K562 (cell line): Measurements from ENCODE around the gene SKAP1. TPM values are rescaled to one million over a fixed set of nuclear protein-coding genes. Genes with fewer than 3 reads are reported as not detected.

ENCODE experiments used
- ATAC-seq: fragments of 200-7000 bp; cut with Tn5 transposase; 3 replicates; pipeline ENCODE4 v1.9.1; 2020; ENCODE audit warnings: moderate library complexity
- BruUV-seq: library from RNA; stranded (reverse); fragments of 400-500 nt; replicated peaks from 2 replicates; lab custom pipeline; 2021; lab: Mats Ljungman, UMichigan
- CTCF ChIA-PET: fragments of 300-600 bp; formaldehyde crosslinking; extraction: SDS; loops from one replicate; lab custom pipeline; 2021; ENCODE audit warnings: low intra/inter-chr PET ratio; lab: Yijun Ruan, JAX
- POLR2A ChIA-PET: fragments of 300-600, 350-650 bp; sonication (Branson Sonifier 250); formaldehyde crosslinking; extraction: SDS; loops from one replicate; lab custom pipeline; 2021; ENCODE audit warnings: antibody characterized with exemption, inconsistent platforms; lab: Yijun Ruan, JAX
- DNase-seq, 4 experiments: peaks; one replicate each; pipeline versions ENCODE4 v3.0.0 to v3.0.0-alpha.2; 2011 to 2018; ENCODE audit warnings: low spot score in 3 of 4, mixed read lengths in 3 of 4; ENCODE audit errors: extremely low read depth in 1 of 4
- FAIRE-seq: peaks from 2 replicates; lab custom pipeline; 2011; peaks lifted over from hg19 to GRCh38; lab: Jason Lieb, UNC
- H2AFZ ChIP-seq: 2 replicates; pipeline ENCODE4 v1.6.0; 2011; ENCODE audit warnings: low read depth, low read length, control low read depth, inconsistent platforms
- H3K27ac ChIP-seq: fragments of 200-600 bp; 3 replicates; pipeline ENCODE4 v1.8.0; 2011; ENCODE audit warnings: low read depth, mild to moderate bottlenecking, control low read depth, inconsistent platforms, low read length, moderate library complexity, mixed read lengths; ENCODE audit errors: extremely low read depth
- H3K27me3 ChIP-seq, 2 experiments: fragments of 300-600 bp in 1 of 2; 2 replicates in 1 of 2; 3 replicates in 1 of 2; pipeline versions ENCODE4 v1.6.0 to v1.8.0; 2011; ENCODE audit warnings: inconsistent platforms in 2 of 2, low read length in 2 of 2, mild to moderate bottlenecking in 1 of 2, mixed read lengths in 1 of 2, moderate library complexity in 1 of 2; ENCODE audit not compliant: control insufficient read depth in 2 of 2, insufficient read depth in 2 of 2
- H3K36me3 ChIP-seq: fragments of 300-600 bp; 3 replicates; pipeline ENCODE4 v1.8.0; 2011; ENCODE audit warnings: mild to moderate bottlenecking, low read length, inconsistent platforms; ENCODE audit not compliant: control insufficient read depth, insufficient read depth
- H3K4me1 ChIP-seq, 2 experiments: fragments of 200-600 bp in 1 of 2; replicated peaks in 1 of 2; 2 replicates in 1 of 2; 3 replicates in 1 of 2; pipeline versions ENCODE4 v1.5.1 to v1.8.0; 2011; ENCODE audit warnings: inconsistent platforms in 2 of 2, low read length in 2 of 2, mild to moderate bottlenecking in 1 of 2, mixed read lengths in 1 of 2, moderate library complexity in 1 of 2; ENCODE audit not compliant: control insufficient read depth in 2 of 2, insufficient read depth in 2 of 2
- H3K4me2 ChIP-seq: 2 replicates; pipeline ENCODE4 v1.6.1; 2011; ENCODE audit warnings: low read length, control low read depth, inconsistent platforms, mixed read lengths; ENCODE audit not compliant: insufficient read depth
- H3K4me3 ChIP-seq: fragments of 200-600 bp; sonication (generic), shearing (Covaris generic); 2 replicates; pipeline ENCODE4 v1.5.1; 2016; ENCODE audit warnings: control low read depth, inconsistent platforms
- H3K79me2 ChIP-seq: fragments of 200-600 bp; 3 replicates; pipeline ENCODE4 v1.8.0; 2011; ENCODE audit warnings: low read length, inconsistent platforms; ENCODE audit not compliant: control insufficient read depth, insufficient read depth
- H3K9ac ChIP-seq, 2 experiments: 2 replicates each; pipeline versions ENCODE4 v1.6.0 to v1.6.1; 2011; ENCODE audit warnings: low read depth in 2 of 2, low read length in 2 of 2, control low read depth in 1 of 2, inconsistent platforms in 1 of 2, mild to moderate bottlenecking in 1 of 2, mixed read lengths in 1 of 2; ENCODE audit not compliant: insufficient read depth in 1 of 2
- H3K9me1 ChIP-seq: one replicate; pipeline ENCODE4 v1.6.0; 2011; ENCODE audit warnings: inconsistent platforms, mild to moderate bottlenecking, low read length, moderate library complexity; ENCODE audit not compliant: control insufficient read depth, insufficient read depth
- H3K9me3 ChIP-seq: replicated peaks from 2 replicates; pipeline ENCODE4 v1.5.1; 2011; ENCODE audit warnings: low read depth, low read length, inconsistent platforms; ENCODE audit not compliant: control insufficient read depth, insufficient read depth
- H4K20me1 ChIP-seq: replicated peaks from 2 replicates; pipeline ENCODE4 v1.6.1; 2011; ENCODE audit warnings: low read length, inconsistent platforms, mixed read lengths; ENCODE audit not compliant: control insufficient read depth, insufficient read depth
- EWSR1 ChIP-seq: fragments of 450-650 bp; IDR thresholded peaks from 2 replicates; pipeline ENCODE4 v1.6.1; 2018; ENCODE audit warnings: borderline replicate concordance, mild to moderate bottlenecking, low read depth, moderate library complexity; ENCODE audit not compliant: partially characterized antibody
- NR1H2 ChIP-seq: sonication (generic); formaldehyde crosslinking; IDR thresholded peaks from 2 replicates; pipeline ENCODE4 v1.4.0; 2020; ENCODE audit warnings: mild to moderate bottlenecking, missing genetic modification reagents
- PURB ChIP-seq: sonication (generic); formaldehyde crosslinking; IDR thresholded peaks from 2 replicates; pipeline ENCODE4 v1.9.0; 2021; ENCODE audit warnings: low read depth, mild to moderate bottlenecking, missing genetic modification reagents
- SMARCA5 ChIP-seq: fragments of 450-650 bp; IDR thresholded peaks from 2 replicates; pipeline ENCODE4 v1.6.1; 2016
- SRF ChIP-seq, 2 experiments: fragments of 250-450, 450-650 bp in 1 of 2; sonication (Bioruptor Pico) in 1 of 2; sonication (generic) in 1 of 2; formaldehyde crosslinking; IDR thresholded peaks; 2 replicates each; pipeline versions ENCODE4 v1.5.0 to v1.5.1; 2020 to 2022; ENCODE audit warnings: mild to moderate bottlenecking in 1 of 2, missing genetic modification reagents in 1 of 2
- ZNF449 ChIP-seq: fragments of 250-450 bp; sonication (Bioruptor Pico); IDR thresholded peaks from 2 replicates; pipeline ENCODE4 v1.8.0; 2022; ENCODE audit warnings: moderate library complexity, mild to moderate bottlenecking, inconsistent platforms
- ZNF77 ChIP-seq: fragments of 250-450 bp; sonication (Bioruptor Pico); IDR thresholded peaks from 2 replicates; pipeline ENCODE4 v1.5.0; 2020
- WGBS: fragments of 100-300 bp; shearing (Covaris generic); methylation state at CpG from one replicate; pipeline ENCODE4 v1.1.6; 2016; ENCODE audit warnings: low coverage, mixed read lengths; ENCODE audit not compliant: insufficient coverage; ENCODE audit errors: missing lambda C conversion rate; 5-methylcytosine and 5-hydroxymethylcytosine counted together
- in situ Hi-C: fragments of 300-500 bp; cut with MboI; formaldehyde crosslinking; loops from 4 replicates; pipeline ENCODE4 v1.15.0; 2018; ENCODE audit warnings: inconsistent platforms, mixed read lengths
- intact Hi-C: fragments of 100-400 bp; cut with micrococcal nuclease; formaldehyde crosslinking; loops from 2 replicates; pipeline ENCODE4 v1.14.2; 2022
- polyA plus RNA-seq, 8 experiments: library from polyadenylated mRNA; depleted of rRNA in 4 of 8; stranded (reverse) in 5 of 8; unstranded in 3 of 8; fragments of >200 nt; fragmentation: Nextera tagmentation in 2 of 8; fragmentation: Illumina TruSeq in 1 of 8; extraction: Ambion mirVana in 2 of 8; extraction: Trizol in 1 of 8; gene quantifications; 2 replicates each; pipeline versions ENCODE4 v1.2.1 to v1.2.3, GENCODE V29; 2011 to 2014; ENCODE audit warnings: inconsistent platforms in 1 of 8, missing spikeins in 1 of 8
- total RNA-seq, 7 experiments: library from RNA; depleted of rRNA in 6 of 7; stranded (reverse); fragments of >200 nt in 6 of 7; fragmentation: Illumina TruSeq in 2 of 7; extraction: Trizol in 2 of 7; gene quantifications; 2 replicates each; pipeline versions ENCODE4 v1.2.1 to v1.2.3, GENCODE V29; 2011 to 2021; ENCODE audit warnings: low replicate concordance in 1 of 7

The SKAP1 gene
- total and polyA plus RNA-seq, 9 of the 15 experiments (the other 6 are each of a cell fraction or from before 2014, with no cell fraction given), result 0.06 to 0.80 (median 0.10) TPM; not detected in 4

GRCh38 chr17:48465884-48466283 is 35.9 kb upstream of the SKAP1 start:
- no peak overlapping the region for H2AFZ ChIP-seq
- no peak overlapping the region for H3K9ac ChIP-seq
- no peaks in the 10 kb centered on the region for H3K9me3 ChIP-seq
- no peak overlapping the region for H3K27ac ChIP-seq
- ChIA-PET POLR2A (interaction anchor here (1.2 kb wide), 1 partner anchor 13 kb away, joined by 4 read pairs; no protein-coding TSS in a partner anchor), CTCF (no interaction called here)
- ATAC-seq, result no peak
- no peaks in the 10 kb centered on the region for H3K9me1 ChIP-seq
- no peaks in the 10 kb centered on the region for H3K36me3 ChIP-seq
- 54% methylated on average over 2 of the region's 2 CpGs for WGBS
- DNase-seq, result no peak
- no peaks in the 10 kb centered on the region; a peak in 2 of 5 replicates for H3K4me1 ChIP-seq
- H4K20me1 ChIP-seq, result no peaks in the 10 kb centered on the region
- TF ChIP-seq ZNF77, result no peak
- TF ChIP-seq SMARCA5, result no peak
- no peak for TF ChIP-seq NR1H2
- no peak for TF ChIP-seq PURB (CRISPR knock-in tag)
- no peak for TF ChIP-seq EWSR1
- no peak for TF ChIP-seq ZNF449
- peak in 1 of 2 experiments; percentile 93; a peak in 3 of 4 replicates for TF ChIP-seq SRF (CRISPR knock-in tag; IDR thresholded peaks at IDR 0.05)
- TF ChIP-seq, all 486 proteins: peak for 1
- intact Hi-C loops, result no loop called here
- FAIRE-seq, result no peak
- in situ Hi-C loops, result no loop called here
- Histone ChIP-seq H3K4me2 (no peak overlapping the region), H3K27me3 (no peaks in the 10 kb centered on the region), H3K4me3 (no peak overlapping the region), H3K79me2 (no peaks in the 10 kb centered on the region)
- BruUV-seq, result no TSS peak
